Ovary (tissue), 3 donors: ENCODE results near the gene SYNGAP1.
A peak's percentile ranks its signal among the peaks of the same experiment; 100 is the strongest.

Experiments used
- POLR2A ChIP-seq: fragments of 450-650 bp; IDR thresholded peaks from one replicate; pipeline ENCODE4 v1.6.1; 2017; ENCODE audit warnings: antibody characterized with exemption, mild to moderate bottlenecking, moderate library complexity
- TF ChIP-seq, protein P1 (sequence below), 3 donors: fragments of 450-650 bp in 2 of 3; fragments of 200-600 bp in 1 of 3; IDR thresholded peaks; one replicate each; pipeline versions ENCODE4 v1.5.1 to v1.8.0; 2016 to 2022; ENCODE audit warnings: antibody characterized with exemption in 3 of 3, mild to moderate bottlenecking in 1 of 3
- donor health status: DM: no; HTN: no; CAD: no.

DNA sequence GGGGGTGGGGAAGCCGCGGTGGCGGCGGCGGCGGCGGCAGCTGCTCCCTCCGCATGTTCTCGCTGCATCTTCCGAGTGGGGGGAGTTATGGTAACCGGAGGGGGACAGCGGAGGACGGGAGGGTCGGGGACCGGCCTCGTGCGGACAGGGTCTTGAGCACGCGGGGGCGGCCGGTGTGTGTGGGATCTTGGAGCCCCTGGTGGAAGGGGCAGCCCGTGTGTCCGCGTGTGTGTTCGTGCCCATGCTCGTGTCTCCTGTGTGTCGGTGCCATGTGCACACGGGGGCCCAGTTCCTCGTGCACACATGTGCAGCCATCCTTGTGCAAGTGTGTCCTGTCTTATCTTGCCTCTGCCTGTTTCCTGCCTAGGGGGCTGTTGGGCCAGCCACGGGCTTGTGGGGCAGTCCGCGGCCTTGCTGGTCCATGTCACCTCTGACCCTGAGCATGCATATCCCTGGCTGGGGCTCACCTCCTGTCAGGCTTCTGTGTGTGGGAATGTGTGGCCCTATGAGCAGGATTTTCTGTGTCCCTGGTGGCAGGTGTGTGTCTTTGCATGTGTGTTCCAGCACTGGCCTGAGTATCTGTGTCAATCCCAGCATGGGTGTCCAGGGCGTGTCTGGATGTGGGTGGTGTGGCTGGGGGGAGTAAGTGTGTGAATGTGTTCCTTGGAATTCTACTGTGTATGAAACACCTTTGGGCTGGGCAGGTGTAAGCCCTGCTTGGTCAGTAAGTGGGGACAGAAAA lies 8.5 kb downstream of the SYNGAP1 start:
- no peak for TF ChIP-seq POLR2A
- TF ChIP-seq, protein P1, sequence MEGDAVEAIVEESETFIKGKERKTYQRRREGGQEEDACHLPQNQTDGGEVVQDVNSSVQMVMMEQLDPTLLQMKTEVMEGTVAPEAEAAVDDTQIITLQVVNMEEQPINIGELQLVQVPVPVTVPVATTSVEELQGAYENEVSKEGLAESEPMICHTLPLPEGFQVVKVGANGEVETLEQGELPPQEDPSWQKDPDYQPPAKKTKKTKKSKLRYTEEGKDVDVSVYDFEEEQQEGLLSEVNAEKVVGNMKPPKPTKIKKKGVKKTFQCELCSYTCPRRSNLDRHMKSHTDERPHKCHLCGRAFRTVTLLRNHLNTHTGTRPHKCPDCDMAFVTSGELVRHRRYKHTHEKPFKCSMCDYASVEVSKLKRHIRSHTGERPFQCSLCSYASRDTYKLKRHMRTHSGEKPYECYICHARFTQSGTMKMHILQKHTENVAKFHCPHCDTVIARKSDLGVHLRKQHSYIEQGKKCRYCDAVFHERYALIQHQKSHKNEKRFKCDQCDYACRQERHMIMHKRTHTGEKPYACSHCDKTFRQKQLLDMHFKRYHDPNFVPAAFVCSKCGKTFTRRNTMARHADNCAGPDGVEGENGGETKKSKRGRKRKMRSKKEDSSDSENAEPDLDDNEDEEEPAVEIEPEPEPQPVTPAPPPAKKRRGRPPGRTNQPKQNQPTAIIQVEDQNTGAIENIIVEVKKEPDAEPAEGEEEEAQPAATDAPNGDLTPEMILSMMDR (IDR thresholded peaks at IDR 0.05) = peak in 1 of 3 donors; percentile 21
